Brain pericyte (primary cell): ENCODE measurements around the gene DMBX1.

Experiments used
- DNase-seq: peaks from one replicate; pipeline ENCODE4 v3.0.0-alpha.2; 2012; ENCODE audit warnings: low read depth, low spot score

DMBX1 gene

GRCh38 chr1:46503421-46503820 is 13.8 kb downstream of the DMBX1 start:
- DNase-seq, result no peak

- no peak for DNase-seq
These were observed 17.0 kb downstream of the DMBX1 start for GRCh38 chr1:46506470-46507219.

- DNase-seq, result no peak
These were observed 19.1 kb downstream of the DMBX1 start for GRCh38 chr1:46508757-46509156.

GRCh38 chr1:46510341-46510997 is 20.8 kb downstream of the DMBX1 start:
- no peak for DNase-seq

- no peak for DNase-seq
These were observed 21.3 kb downstream of the DMBX1 start for GRCh38 chr1:46510998-46511365.

GRCh38 chr1:46512135-46512791 is 22.6 kb downstream of the DMBX1 start:
- DNase-seq, result no peak

GRCh38 chr1:46512792-46513190 is 23.2 kb downstream of the DMBX1 start:
- no peak for DNase-seq

- DNase-seq, result no peak
These were observed 23.9 kb downstream of the DMBX1 start for GRCh38 chr1:46513536-46513935.

GRCh38 chr1:46515576-46515975 is 25.9 kb downstream of the DMBX1 start:
- no peak for DNase-seq

- no peak for DNase-seq
These were observed 26.7 kb downstream of the DMBX1 start for GRCh38 chr1:46516200-46516950.

- no peak for DNase-seq
These were observed 27.5 kb downstream of the DMBX1 start for GRCh38 chr1:46517010-46517600.

- DNase-seq, result no peak
These were observed 28.4 kb downstream of the DMBX1 start for GRCh38 chr1:46517932-46518498.

GRCh38 chr1:46519209-46519608 is 29.6 kb downstream of the DMBX1 start:
- no peak for DNase-seq

- no peak for DNase-seq
These were observed 30.7 kb downstream of the DMBX1 start for GRCh38 chr1:46520063-46520911.

- DNase-seq, result no peak
These were observed 31.8 kb downstream of the DMBX1 start for GRCh38 chr1:46521414-46521813.

GRCh38 chr1:46522184-46522968 is 32.7 kb downstream of the DMBX1 start:
- no peak for DNase-seq

- DNase-seq, result no peak
These were observed 33.3 kb downstream of the DMBX1 start for GRCh38 chr1:46522969-46523320.

GRCh38 chr1:46523496-46524353 is 34.1 kb downstream of the DMBX1 start:
- DNase-seq, result no peak

GRCh38 chr1:46524843-46525242 is 35.2 kb downstream of the DMBX1 start:
- no peak for DNase-seq
